Upper lobe of right lung (tissue), 1 donor: ENCODE results near the gene HAL. TPM values are rescaled to one million over a fixed set of nuclear protein-coding genes. Genes with fewer than 3 reads are reported as not detected.

Experiments used
- ATAC-seq: fragments of 200-7000 bp; cut with Tn5 transposase; one replicate; pipeline ENCODE4 v1.9.1; 2020; ENCODE audit warnings: mild to moderate bottlenecking, moderate library complexity
- DNase-seq: peaks from one replicate; pipeline ENCODE4 v3.0.0-alpha.2; 2020
- H3K27ac ChIP-seq: fragments of 200-600 bp; one replicate; pipeline ENCODE4 v1.8.0; 2022
- H3K27me3 ChIP-seq: fragments of 200-600 bp; one replicate; pipeline ENCODE4 v1.8.0; 2022; ENCODE audit warnings: mild to moderate bottlenecking
- H3K36me3 ChIP-seq: fragments of 200-600 bp; one replicate; pipeline ENCODE4 v1.8.0; 2022
- H3K4me1 ChIP-seq: fragments of 200-600 bp; one replicate; pipeline ENCODE4 v1.8.0; 2022
- H3K4me3 ChIP-seq: fragments of 200-600 bp; one replicate; pipeline ENCODE4 v1.8.0; 2022; ENCODE audit warnings: mild to moderate bottlenecking
- H3K9me3 ChIP-seq: fragments of 200-600 bp; one replicate; pipeline ENCODE4 v1.8.0; 2022
- CTCF ChIP-seq: fragments of 200-600 bp; IDR thresholded peaks from one replicate; pipeline ENCODE4 v1.8.0; 2022; ENCODE audit warnings: antibody characterized with exemption
- intact Hi-C: fragments of 100-400 bp; cut with DNase I; formaldehyde crosslinking; loops from one replicate; pipeline ENCODE4 v1.11.0; 2022
- total RNA-seq: library from RNA; stranded (reverse); fragmentation: NEBNext Ultra II Directional; extraction: Animal tissue kit (Norgen Biotek cat#: 25700); gene quantifications from one replicate; pipeline ENCODE4 v1.2.1, GENCODE V29; 2021
- donor health status: DM: no; HTN: yes; CAD: no; lungs with severe emphysema.

The HAL gene
- total RNA-seq, 1 donor from 2014 or later: 6.2 TPM

DNA sequence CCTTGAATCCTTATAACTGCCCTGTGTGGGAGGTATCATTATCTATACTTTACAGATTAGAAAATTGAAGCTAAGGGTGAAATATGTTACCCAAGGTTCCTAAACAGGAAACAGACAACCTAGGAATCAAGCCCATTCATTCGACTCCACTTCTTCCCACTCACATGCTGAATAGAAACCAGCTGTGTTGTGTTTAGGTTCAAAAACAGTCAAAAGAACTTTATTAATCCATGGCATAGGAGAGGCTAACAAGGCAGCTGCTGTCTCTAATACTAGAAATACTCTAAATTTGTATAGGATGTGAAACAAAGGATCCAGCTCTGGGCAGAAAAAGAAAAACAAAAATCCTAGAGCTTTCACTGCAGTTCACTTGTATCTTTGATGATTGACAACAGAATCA lies 43.1 kb downstream of the HAL start:
- ATAC-seq: no peak
- intact Hi-C loops: no loop called here
- no peak for DNase-seq
- no peaks in the 10 kb centered on the region for H3K4me1 ChIP-seq
- no peak for TF ChIP-seq CTCF
- H3K9me3 ChIP-seq: no peaks in the 10 kb centered on the region
- no peaks in the 10 kb centered on the region for H3K36me3 ChIP-seq
- no peak overlapping the region for H3K4me3 ChIP-seq
- no peaks in the 10 kb centered on the region for H3K27me3 ChIP-seq
- no peak overlapping the region for H3K27ac ChIP-seq

GRCh38 chr12:95951515-95951914 lies 44.6 kb downstream of the HAL start:
- no peak for TF ChIP-seq CTCF

GRCh38 chr12:95949477-95950206 lies 46.5 kb downstream of the HAL start:
- intact Hi-C loops: no loop called here
- Histone ChIP-seq H3K4me1 (no peaks in the 10 kb centered on the region), H3K4me3 (no peak overlapping the region), H3K36me3 (no peaks in the 10 kb centered on the region), H3K9me3 (no peaks in the 10 kb centered on the region), H3K27ac (no peak overlapping the region), H3K27me3 (no peaks in the 10 kb centered on the region)
- TF ChIP-seq CTCF: no peak
- no peak for DNase-seq
- no peak for ATAC-seq

More at GRCh38 chr12:95951515-95951914, 44.6 kb downstream of the HAL start:
- Histone ChIP-seq H3K4me1 (no peaks in the 10 kb centered on the region), H3K4me3 (no peak overlapping the region), H3K27ac (no peak overlapping the region), H3K27me3 (no peaks in the 10 kb centered on the region), H3K9me3 (no peaks in the 10 kb centered on the region), H3K36me3 (no peaks in the 10 kb centered on the region)
- no peak for DNase-seq
- peak; percentile 63 for ATAC-seq
- intact Hi-C loops: no loop called here

DNA sequence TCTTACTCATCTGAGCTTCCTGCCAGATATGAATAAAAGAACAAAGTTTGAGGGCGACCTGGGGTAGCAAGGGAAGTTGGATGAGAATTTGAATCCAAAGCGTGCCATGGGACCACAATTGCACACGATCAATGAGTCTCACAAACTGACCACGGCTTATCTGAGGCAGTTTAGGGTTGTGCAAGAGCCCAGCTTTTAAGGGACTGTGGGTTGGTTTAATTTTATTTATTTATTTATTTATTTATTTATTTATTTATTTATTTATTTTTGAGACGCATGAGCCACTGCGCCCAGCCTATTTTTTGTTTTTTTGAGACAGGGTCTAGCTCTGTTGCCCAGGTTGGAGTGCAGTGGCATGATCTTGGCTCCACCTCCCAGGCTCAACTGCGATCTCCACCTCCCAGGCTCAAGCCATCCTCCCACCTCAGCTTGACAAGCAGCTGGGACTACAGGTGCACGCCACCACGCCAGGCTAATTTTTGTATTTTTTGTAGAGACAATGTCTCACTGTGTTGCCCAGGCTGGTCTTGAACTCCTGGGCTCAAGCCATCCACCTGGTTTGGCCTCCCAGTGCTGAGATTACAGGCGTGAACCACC lies 51.9 kb downstream of the HAL start:
- ATAC-seq (no peak), DNase-seq (no peak)
- Histone ChIP-seq H3K27me3 (no peaks in the 10 kb centered on the region), H3K36me3 (no peaks in the 10 kb centered on the region), H3K27ac (no peak overlapping the region), H3K4me3 (no peak overlapping the region), H3K9me3 (no peaks in the 10 kb centered on the region), H3K4me1 (peaks cover 6% of the 10 kb centered on the region)
- no peak for TF ChIP-seq CTCF
- intact Hi-C loops: no loop called here

- TF ChIP-seq CTCF: peak; percentile 21
- peak; percentile 81 for ATAC-seq
- peaks cover 6% of the 10 kb centered on the region for H3K4me1 ChIP-seq
- peak; percentile 83 for DNase-seq
- no peaks in the 10 kb centered on the region for H3K36me3 ChIP-seq
- intact Hi-C loops: no loop called here
- peak within 1 kb of the TSS; percentile 83 for H3K27ac ChIP-seq
- H3K4me3 ChIP-seq: peak within 1 kb of the TSS; percentile 79
- no peaks in the 10 kb centered on the region for H3K9me3 ChIP-seq
- H3K27me3 ChIP-seq: no peaks in the 10 kb centered on the region
Measured at GRCh38 chr12:95943330-95943842, 52.8 kb downstream of the HAL start, which contains the start of gene AMDHD1. TSS of gene AMDHD1 (plus strand) at chr12:95943331. CDS start at chr12:95943399, 68 bp downstream.
